HG03060 (cell line): ENCODE measurements around the gene INTS1.

Experiments used
- ATAC-seq: cut with Tn5 transposase; IDR thresholded peaks from one replicate; pipeline ENCODE4 v1.9.1; 2021; ENCODE audit warnings: low read depth, moderate number of reproducible peaks; ENCODE audit not compliant: unreplicated experiment

Gene INTS1

DNA sequence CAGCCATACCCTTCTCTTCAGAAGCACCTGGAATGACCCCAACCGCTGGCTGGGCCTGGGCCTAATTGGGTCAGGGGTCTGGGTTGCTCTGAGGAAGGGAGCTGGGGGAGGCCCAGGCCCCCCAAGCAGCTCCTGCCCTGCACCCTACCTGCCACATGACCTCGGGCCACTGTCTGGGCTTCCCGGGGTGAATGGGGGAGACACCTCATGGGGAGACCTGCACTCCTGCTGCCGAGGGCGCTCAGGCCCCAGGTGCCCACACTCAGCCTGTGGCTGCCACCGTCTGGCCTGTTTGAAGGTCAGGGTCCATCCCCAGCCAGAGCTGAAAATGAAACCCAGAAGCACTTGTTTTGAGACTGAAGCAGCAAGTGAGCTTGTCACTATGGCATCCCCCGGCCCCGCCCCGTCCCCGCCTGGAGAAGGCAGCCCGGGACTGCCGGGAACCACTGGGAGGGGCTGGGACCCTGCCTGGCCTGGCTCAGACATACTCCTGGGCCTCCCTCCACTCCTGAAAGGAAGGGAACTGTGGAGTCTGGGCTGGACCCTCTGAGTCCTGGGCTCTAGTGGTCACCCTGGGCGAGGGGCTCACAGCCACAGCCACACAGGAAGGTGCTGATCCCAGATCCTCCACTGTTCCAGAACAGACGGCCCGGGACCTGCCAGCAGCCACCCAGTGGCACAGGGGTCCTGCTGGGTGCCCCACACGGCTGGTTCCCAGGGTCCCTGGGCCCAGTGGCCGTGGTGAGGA is 37.5 kb downstream of the INTS1 start:
- ATAC-seq = no peak

DNA sequence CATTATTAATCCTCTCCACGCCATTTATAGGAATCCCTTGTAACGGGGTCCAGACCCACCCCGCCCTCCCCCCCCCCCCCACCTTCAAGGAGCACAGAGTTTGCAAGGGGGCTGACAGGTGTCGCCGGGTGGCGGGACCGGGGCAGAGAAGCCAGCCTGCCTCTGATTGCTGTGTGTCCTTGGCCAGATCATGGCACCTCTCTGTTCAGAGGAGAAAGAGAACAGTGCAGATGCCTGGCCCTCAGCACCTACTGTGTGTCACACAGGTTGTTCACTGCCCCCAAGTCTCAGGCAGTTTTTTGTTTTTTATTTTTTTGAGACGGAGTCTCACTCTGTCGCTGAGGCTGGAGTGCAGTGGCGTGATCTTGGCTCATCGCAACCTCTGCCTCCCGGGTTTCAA is 39.5 kb downstream of the INTS1 start:
- ATAC-seq = no peak

DNA sequence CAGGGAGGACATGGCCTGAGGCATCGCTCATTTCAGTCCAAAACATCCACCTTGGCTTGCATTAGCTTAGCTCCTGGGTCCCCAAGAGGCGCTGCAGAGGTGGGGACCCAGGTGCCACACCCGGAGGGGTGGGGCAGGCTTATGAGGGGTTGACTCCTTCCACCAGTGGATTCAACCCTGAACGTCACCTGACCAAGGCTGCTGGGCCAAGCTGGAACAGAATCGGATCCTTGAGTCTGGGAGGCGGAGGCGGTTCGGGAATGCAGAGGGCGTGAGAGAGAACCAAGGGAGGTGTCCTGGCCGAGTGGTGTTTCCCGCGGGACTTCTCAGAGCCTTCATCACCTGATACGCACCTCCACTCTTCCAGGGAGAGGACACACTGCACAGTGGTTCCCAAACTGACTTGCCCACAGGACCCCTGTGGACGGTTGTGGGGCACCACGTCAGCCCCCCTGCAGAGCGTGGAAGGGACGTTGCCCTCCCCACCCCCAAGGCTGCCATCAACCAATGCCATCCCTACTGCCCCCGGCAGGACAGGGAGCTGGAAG is 40.4 kb downstream of the INTS1 start:
- no peak for ATAC-seq

DNA sequence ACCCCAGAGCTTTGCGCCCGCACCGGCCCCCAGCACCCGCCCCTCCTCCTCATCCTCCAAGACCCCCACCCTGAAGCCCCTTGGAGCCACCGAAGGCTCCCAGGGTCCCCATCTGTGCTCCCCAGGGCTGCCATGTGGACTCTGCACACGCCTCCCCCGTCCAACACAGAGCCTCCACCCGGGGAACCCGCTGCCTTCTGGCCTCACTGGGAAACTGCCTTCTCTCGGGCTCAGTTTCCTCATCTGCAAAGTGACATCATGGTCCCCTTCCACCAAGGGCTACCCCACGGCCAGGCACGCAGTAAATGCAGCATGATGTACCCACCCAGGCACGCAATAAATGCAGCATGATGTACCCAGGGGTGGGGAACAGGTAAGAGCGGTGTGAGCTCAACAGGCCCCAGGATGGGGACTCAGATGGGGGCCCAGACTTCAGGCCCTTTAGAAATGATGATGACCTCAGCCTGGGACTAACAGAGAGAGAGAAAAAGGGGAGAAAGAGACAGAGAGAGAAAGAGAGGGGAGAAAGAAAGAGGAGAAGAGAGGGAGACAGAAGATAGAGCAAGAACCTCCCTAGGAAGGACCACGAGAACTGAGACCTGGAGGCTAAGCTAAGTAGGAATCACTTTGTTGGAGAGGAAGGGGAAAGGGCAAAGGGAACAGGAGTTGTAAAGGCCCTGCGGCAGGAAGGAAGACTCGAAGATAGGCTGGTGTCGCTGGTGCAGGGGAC is 42.4 kb downstream of the INTS1 start:
- no peak for ATAC-seq

DNA sequence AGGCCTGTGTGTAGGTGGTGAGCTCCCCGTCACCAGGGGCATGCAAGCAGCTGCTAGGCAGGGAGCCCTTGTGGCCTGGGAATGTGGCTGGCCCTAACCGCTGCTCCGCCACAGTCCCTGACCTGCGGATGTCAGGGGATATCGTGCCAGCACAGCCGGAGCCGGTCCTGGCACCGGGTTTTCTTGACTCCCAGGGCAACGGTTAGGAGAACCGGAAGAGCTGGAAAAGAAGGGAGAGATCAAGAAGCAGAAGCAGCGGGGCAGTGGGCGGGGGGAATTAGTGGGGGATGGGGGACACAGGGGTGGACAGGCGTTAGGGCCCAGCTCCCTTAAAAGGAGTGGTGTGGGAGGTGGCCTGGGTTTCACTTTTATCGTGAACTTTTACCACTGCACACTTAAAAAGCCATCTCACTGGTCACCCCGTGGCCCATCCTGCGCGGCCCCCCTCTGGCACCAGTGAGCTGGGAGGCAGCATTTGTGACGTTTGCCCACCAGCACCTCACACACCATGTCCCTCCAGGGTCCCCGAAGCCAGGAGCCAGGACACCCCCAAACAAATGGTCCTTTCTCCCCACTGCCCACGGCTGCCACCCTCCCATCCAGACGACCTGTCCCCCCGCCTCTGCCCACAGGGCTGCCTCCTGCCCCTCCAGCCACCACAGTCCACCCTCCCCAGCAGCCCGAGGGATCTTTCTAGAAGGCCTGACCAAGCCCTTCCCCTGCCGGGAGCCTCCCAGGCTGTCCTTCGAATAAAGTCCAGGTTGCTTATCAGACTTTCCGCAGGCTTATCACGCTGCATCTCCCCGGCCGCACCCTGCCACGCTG is 43.2 kb downstream of the INTS1 start:
- no peak for ATAC-seq

DNA sequence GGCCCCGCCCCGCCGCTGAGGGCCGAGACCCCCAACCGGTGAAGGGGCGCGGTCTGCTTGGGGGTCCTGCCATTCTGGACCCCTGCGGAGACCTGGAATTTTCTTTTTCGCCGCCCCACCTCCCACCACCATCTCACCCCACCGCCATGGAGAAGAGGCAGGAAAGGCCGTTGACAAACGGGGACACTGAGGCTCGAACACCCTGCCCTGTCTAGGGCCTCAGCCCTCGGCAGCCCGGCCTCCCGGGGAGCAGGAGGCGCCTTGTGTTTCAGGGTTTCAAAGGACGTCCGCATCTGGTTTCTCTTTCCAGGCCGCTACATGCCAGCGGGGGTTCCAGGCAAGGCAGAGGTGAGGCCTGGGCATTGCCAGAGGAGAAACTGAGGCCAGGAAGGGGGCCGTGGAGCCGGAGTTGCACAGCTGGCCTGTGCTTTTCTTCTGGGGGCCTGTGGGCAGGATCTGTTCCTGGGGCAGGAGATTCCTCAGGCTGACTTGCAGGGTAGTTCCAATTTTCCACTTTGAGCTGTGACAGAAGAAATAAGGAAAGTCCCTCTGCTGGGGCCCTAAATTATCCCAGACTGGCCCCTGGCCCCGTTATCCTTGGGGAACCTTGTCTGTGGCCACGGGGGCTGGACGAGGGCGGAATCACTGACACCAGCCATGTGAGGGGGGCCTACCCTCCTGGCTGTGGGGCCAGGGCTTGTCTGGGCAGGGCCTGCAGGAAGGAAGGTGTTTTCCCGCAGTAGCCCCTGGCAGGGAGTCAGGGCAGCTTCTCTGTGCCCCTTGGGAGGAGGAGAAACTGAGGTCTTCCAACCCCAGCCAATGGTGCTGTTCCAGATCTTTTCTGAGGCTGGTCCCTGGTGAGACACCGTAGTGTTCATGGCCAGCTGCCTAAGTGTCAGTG is 44.0 kb downstream of the INTS1 start:
- no peak for ATAC-seq

DNA sequence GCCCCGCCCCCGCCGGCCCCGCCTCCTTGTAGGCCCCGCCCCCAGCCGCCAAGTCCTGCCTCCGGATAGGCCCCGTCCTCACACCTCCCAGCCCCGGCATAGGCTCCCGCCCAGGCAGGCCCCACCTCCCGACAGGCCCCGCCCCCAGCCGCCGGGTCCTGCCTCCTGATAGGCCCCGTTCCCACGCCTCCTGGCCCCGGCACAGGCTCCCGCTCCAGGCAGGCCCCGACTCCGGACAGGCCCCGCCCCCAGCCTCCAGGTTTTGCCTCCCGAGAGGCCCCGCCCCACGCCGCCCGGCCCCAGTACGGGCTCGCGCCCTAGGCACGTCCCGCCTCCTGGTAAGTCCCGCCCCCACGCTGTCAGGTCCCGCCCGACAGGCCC is 44.7 kb downstream of the INTS1 start:
- ATAC-seq = peak; percentile 56

DNA sequence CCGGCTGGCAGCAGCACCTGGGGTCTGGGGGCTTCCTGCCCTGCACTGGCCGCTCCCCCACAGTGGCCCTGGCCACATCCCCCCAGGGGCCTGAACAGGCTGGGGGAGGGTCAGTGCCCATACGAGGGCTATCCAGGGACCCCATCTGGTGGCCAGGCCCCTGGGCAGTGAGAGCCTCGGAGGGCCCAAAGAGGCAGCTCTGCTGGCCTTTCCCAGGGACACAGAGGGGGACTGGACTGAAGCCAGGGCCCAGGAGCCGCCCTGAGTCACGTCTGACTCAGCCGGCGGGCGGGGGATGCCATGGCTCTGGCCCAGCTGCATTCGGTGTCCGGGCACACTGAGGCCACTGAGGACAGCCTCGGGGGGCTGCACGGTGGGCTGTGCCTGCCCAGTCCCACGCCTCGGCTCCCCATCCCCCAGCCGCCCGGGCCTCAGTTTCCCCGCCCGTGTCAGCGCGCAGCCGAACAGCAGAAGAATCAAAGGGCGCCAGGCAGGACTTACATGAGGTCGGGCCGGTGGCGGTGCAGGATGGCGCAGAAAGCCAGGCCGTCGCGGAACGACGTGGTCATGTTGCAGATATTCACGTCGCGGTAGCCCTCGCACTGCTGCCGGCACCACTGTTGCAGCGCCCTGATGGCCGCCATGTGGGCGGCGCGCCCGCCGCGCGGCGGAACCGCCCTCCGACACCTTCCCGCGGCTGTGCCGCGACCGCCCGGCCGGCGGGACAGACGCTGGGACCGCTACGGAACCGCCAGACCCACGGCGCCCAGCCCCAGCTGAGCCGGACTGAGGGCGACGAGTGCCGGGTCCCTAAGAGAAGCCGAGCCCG is 45.3 kb downstream of the INTS1 start, which contains the start of gene MICALL2:
Gene MICALL2, minus strand, starts transcription at position 788 of the 829 bp plus-strand sequence. Its CDS starts 144 bp downstream, at position 644.
- ATAC-seq = peak; percentile 20

DNA sequence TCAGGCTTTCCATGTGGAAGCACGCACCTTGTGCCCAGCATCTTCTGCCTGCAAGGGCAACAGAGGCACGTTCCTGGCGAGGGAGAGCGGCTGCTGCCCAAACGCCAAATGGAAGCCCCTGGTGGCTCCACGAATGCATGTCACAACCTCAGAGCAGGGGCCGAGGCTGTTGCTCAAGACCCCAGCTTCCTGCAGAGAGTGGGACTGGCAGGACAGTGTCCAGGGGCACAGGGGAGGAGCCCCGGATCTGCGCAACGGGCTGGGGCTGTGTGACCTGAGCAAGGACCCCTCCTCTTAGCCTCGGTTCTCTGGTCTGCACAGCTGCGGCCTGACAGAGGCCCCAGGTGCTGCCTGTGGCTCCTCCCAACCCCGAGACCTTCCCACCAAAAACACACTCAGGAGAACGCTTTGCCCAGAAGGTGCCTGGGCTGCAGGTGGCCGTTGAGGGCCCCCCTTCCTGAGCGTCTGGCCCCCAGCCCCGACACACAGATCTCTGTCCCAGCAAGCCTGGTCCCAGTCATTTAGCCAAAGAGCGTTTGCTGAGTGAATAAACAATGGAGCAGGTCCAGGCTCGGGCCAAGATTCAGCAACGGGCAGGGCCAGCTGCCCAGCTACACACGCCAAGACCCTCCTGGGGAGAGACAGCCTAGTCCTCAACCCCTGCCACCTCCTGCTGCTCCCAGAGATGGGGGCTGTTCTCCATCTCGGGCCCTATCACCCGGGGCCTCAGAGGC is 46.1 kb downstream of the INTS1 start:
- ATAC-seq = no peak

DNA sequence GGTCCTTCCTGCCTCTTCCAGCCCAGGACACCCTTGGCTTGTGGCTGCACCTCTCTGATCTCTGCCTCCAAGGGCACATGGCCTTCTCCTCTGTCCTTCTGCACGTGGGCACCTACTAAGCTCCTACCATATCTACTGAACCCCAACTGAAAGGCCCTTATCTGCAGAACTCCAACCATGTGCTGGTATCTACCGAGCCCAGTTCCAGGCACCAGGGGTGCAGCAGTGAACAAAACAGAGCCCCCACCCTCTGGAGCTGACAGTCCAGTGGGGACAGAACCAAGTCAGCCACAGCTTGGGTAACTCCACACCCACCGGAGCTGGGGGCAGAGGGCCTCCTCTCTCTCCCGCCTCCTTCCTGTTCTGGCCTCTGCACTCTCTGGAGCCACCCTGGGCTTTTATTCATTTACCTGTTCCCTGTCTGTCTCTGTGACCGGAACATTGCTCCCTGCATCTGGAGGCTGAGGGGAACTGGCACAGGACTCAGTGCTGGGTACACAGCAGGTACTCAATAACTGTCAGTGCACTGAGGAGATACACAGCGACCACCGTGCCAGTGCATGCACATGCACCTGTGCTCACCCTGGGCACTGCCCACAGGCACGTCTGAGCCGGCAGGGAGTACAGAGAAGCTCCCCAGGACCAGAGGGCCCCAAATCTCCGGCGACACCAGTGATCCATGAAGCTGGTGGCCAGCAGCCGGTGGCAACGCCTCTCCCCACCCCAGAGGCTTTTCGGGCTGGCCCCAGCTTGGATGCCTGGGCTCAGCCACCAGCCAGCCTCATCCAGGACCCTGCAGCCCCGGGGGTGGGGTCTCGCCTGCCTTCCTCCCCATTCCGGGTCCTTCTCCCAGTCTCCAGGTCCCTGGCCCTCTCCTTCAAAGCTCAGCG is 46.9 kb downstream of the INTS1 start:
- ATAC-seq = no peak

DNA sequence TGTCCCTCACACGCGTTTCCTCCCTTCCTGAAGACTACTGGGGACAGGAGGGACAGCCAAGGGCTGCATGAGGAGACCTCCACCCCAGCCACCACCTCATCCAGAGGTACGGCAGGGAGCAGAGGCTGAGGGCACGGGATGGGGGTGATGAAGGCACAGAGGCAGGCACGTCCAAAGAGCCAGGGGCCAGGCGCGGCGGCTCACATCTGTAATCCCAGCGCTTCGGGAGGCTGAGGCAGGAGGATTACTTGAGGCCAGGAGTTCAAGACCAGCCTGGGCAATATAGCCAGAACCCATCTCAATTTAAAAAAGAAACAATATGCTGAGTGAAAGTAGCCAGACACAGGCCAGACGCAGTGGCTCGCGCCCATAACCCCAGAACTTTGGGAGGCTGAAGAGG is 48.2 kb downstream of the INTS1 start:
- no peak for ATAC-seq

DNA sequence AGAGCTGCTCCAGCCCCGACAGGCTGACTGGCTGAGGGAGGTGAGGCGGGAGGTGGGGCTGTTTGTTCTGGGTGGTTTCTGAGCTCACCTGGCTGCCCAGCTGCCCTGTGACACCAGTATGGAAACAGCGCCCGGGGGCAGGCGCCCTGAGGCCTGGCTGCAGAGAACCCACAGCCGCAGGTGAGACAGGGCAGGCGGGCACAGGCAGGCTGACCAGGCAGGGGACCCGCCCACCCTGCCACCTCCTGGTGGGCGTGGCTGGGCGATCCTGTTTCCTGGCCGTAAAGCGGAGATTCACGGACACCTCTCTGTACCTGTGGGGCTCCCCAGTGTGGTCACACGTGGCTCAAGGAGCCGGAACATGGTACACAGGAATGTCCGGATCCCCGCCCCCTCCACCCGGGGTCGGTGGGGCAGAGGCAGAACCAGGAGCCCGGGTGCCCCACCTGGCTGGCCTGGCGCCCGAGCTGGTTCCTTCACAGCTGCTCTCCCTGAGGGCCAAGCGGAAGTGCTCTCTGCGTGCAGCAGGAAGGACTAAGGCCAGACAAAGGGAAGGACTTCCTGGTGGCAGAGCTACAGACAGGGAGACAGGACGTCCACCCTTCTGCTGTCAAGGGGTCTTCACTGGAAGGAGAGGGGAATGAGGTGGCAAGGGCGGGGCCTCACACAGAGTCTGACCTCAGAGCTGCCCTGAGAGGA is 48.8 kb downstream of the INTS1 start:
- ATAC-seq = no peak

DNA sequence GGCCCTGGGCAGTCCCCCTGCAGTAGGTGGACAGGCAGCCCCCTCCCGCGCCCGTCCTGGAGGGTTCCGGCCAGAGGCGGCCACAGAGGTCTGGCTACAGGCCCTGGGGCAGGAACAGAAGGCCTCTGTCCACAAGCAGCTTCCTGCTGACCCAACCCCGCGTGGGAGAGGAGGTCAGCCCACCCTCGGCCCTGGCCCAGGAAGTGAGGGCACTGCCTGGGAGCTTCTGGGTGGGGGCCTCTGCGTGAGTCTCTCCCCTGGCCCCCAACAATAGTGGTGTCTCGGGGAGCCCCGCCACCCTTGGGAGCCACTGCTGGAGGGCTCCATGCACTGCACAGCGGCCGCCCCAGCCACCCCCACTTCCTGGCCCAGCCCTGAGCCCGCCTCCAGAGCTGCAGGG is 49.6 kb downstream of the INTS1 start:
- no peak for ATAC-seq

DNA sequence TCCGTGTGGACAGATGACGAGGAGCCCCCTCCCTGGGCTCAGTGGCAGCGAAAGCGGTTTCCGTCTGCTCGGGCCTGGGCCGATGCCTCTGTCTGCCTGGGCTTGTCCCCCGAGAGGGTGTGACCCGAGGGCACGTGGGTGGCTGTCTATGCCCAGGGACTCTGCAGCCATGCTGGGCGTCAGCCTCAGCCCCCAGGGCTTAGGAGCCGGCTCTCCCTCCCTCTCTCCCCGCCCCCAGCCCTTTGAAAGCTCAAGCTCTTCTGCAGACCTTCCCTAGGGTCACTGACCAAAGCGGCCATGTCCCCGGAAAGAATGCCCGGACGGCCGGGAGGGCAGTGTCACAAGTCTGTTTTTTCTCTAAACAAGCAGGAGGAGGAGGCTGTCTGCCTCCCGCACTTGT is 52.0 kb downstream of the INTS1 start:
- ATAC-seq = no peak

DNA sequence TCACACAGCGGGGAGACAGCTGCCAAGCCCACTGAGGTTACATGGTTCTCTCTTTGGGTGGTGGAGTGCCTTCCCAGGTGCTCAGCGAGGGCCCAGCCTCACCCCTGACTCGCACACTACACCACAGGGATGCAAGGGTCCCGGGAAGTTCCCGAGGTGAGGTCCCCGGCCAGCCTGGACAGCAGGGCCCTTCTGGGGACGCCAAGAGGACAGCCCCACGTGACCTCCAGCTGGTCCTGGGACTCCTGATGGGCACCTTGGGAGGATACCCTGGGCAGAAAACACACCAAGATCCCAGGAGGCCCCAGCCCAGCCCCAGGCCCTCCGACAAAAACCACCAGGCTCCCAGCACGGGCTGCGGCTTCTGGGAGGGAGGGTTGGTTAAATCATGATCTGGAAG is 53.2 kb downstream of the INTS1 start:
- ATAC-seq = no peak

DNA sequence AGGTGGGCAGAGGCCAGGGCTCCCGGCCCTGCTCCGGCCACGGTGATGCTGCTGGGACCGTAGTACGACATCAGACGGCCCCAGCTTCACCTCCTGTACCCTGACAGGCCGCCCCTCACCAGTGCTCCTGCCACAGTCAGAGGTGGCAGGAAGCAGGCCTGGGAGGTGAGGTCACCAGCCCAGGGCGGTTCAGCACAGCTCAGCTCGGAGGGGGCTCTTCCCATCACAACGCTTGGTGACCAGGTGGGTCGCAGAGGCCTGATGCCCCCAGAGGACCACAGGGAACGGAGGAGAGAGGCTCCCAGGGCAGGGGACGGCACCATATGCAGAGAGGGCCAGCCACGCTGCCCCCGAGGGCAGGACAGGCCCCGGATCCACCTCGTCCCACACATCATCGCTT is 53.8 kb downstream of the INTS1 start:
- ATAC-seq = no peak

DNA sequence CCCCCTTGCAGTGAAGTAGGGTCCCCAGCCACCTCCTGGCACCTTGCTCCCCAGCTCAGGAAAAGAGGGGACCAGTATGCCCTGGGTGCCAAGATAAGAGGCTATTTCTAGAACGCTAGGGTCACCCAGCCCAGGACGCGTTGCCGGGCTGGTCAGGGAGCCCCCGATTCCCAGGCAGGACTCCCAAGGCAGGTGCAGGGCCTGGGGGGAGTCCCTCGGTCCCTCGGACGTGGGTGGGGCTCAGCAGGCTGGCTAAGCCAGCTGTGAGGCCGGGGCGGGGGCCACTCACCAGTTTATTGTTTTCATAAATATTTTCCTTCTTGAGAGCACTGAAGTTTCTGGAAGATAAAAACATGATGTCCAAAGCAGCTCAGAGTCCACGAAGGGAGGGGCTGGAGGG is 54.2 kb downstream of the INTS1 start:
- ATAC-seq = no peak
